ENCODE data around the gene GNLY.

GRCh38 chr2:85730686-85731230 is 36.6 kb downstream of the GNLY start:
- TF ChIP-seq CTCF (IDR thresholded peaks at IDR 0.05) (no peak), POLR2A (IDR thresholded peaks at IDR 0.05) (no peak)

Data from right lobe of liver (tissue), 4 donors.